ENCODE data around the gene ST3GAL3.
"Not testable (repeated sequence)": the region's sequence is repeated elsewhere in the genome, so short reads cannot be mapped to it uniquely, and the experiment has no call there.

The ST3GAL3 gene

GRCh38 chr1:43760745-43761317 lies 53.5 kb downstream of the ST3GAL3 start:
- no peak for DNase-seq

GRCh38 chr1:43763497-43763973 lies 56.2 kb downstream of the ST3GAL3 start:
- peak; percentile 26 to 41 for DNase-seq

GRCh38 chr1:43764581-43764980 lies 57.2 kb downstream of the ST3GAL3 start:
- DNase-seq = no peak

GRCh38 chr1:43766086-43766784 lies 58.9 kb downstream of the ST3GAL3 start:
- DNase-seq = no peak

GRCh38 chr1:43766818-43767525 lies 59.6 kb downstream of the ST3GAL3 start:
- DNase-seq = no peak

GRCh38 chr1:43768168-43768567 lies 60.8 kb downstream of the ST3GAL3 start:
- DNase-seq = no peak

- no peak for DNase-seq
Observed at GRCh38 chr1:43769350-43769908, 62.1 kb downstream of the ST3GAL3 start.

GRCh38 chr1:43770111-43770510 lies 62.8 kb downstream of the ST3GAL3 start:
- DNase-seq = no peak

GRCh38 chr1:43772978-43773377 lies 65.6 kb downstream of the ST3GAL3 start:
- DNase-seq = no peak

GRCh38 chr1:43773821-43774220 lies 66.5 kb downstream of the ST3GAL3 start:
- DNase-seq = no peak

GRCh38 chr1:43774359-43774758 lies 67.0 kb downstream of the ST3GAL3 start:
- no peak for DNase-seq

- no peak for DNase-seq
Observed at GRCh38 chr1:43776043-43776761, 68.9 kb downstream of the ST3GAL3 start.

GRCh38 chr1:43777916-43778315 lies 70.6 kb downstream of the ST3GAL3 start:
- not testable (repeated sequence) for DNase-seq

- DNase-seq = no peak
Observed at GRCh38 chr1:43779266-43779665, 71.9 kb downstream of the ST3GAL3 start.

- DNase-seq = no peak
Observed at GRCh38 chr1:43779805-43780403, 72.6 kb downstream of the ST3GAL3 start.

- DNase-seq = no peak
Observed at GRCh38 chr1:43781574-43781973, 74.2 kb downstream of the ST3GAL3 start.

- no peak for DNase-seq
Observed at GRCh38 chr1:43783096-43783670, 75.8 kb downstream of the ST3GAL3 start.

GRCh38 chr1:43783671-43784205 lies 76.4 kb downstream of the ST3GAL3 start:
- no peak for DNase-seq

- DNase-seq = no peak
Observed at GRCh38 chr1:43786201-43786958, 79.0 kb downstream of the ST3GAL3 start.

GRCh38 chr1:43786960-43787359 lies 79.6 kb downstream of the ST3GAL3 start:
- DNase-seq = no peak

All from stimulated activated CD4-positive, alpha-beta T cell treated with anti-CD3 and anti-CD28 coated beads, Interleukin-2, amount 100 ng/mL, for 48 hours (primary cell).